Naive thymus-derived CD4-positive, alpha-beta T cell (primary cell): ENCODE measurements around the gene PTX4. TPM values are rescaled to one million over a fixed set of nuclear protein-coding genes. Genes with fewer than 3 reads are reported as not detected.

Experiments
- ATAC-seq: fragments of 150-1000 bp; cut with Tn5 transposase; 2 replicates; pipeline ENCODE4 v1.10.0; 2021; ENCODE audit warnings: mild to moderate bottlenecking, moderate library complexity
- CTCF ChIA-PET: fragments of 350-600 bp; sonication (Branson Sonifier 250); formaldehyde crosslinking; loops from one replicate; lab custom pipeline; 2021; ENCODE audit warnings: antibody characterized with exemption; lab: Charles Lee
- POLR2A ChIA-PET: fragments of 350-600 bp; sonication (Branson Sonifier 250); formaldehyde crosslinking; loops from one replicate; lab custom pipeline; 2021; ENCODE audit warnings: antibody characterized with exemption, inconsistent platforms; lab: Charles Lee
- DNase-seq, 9 donors: peaks; one replicate each; pipeline versions ENCODE4 v3.0.0 to v3.0.0-alpha.2; 2020 to 2022; ENCODE audit warnings: mixed read lengths in 1 of 9
- H3K27ac ChIP-seq: one replicate; pipeline ENCODE4 v1.7.0; 2013; ENCODE audit warnings: mild to moderate bottlenecking, low read depth, low read length, moderate library complexity
- H3K27me3 ChIP-seq, 2 donors: one replicate each; pipeline ENCODE4 v1.7.0; 2013; ENCODE audit warnings: low read length in 2 of 2, mild to moderate bottlenecking in 2 of 2, moderate library complexity in 2 of 2; ENCODE audit not compliant: control insufficient read depth in 2 of 2, insufficient read depth in 2 of 2
- H3K36me3 ChIP-seq, 3 experiments: 1 replicate in 2 of 3; 2 replicates in 1 of 3; pipeline ENCODE4 v1.7.0; 2013; ENCODE audit warnings: low read length in 3 of 3, mild to moderate bottlenecking in 3 of 3, moderate library complexity in 1 of 3; ENCODE audit not compliant: insufficient read depth in 3 of 3, control insufficient read depth in 2 of 3
- H3K4me1 ChIP-seq, 2 donors: one replicate each; pipeline ENCODE4 v1.7.0; 2013; ENCODE audit warnings: low read length in 2 of 2, mild to moderate bottlenecking in 2 of 2, moderate library complexity in 1 of 2; ENCODE audit not compliant: control insufficient read depth in 2 of 2, insufficient read depth in 2 of 2
- H3K4me3 ChIP-seq: 2 replicates; pipeline ENCODE4 v1.7.0; 2013; ENCODE audit warnings: mild to moderate bottlenecking, low read length
- H3K9me3 ChIP-seq, 3 experiments: 1 replicate in 2 of 3; 2 replicates in 1 of 3; pipeline ENCODE4 v1.7.0; 2013; ENCODE audit warnings: low read length in 3 of 3; ENCODE audit not compliant: control insufficient read depth in 2 of 3
- H3K27ac Mint-ChIP-seq, 9 donors: one replicate each; pipeline ENCODE4 v1.8.0; 2020 to 2022; ENCODE audit warnings: mixed read lengths in 9 of 9, mild to moderate bottlenecking in 8 of 9, moderate library complexity in 5 of 9, inconsistent platforms in 2 of 9
- H3K27me3 Mint-ChIP-seq, 5 donors: one replicate each; pipeline ENCODE4 v1.8.0; 2021 to 2022; ENCODE audit warnings: mixed read lengths in 5 of 5, mild to moderate bottlenecking in 1 of 5
- H3K36me3 Mint-ChIP-seq, 5 donors: one replicate each; pipeline ENCODE4 v1.8.0; 2020 to 2022; ENCODE audit warnings: mixed read lengths in 5 of 5, mild to moderate bottlenecking in 3 of 5, inconsistent platforms in 1 of 5
- H3K4me1 Mint-ChIP-seq, 7 donors: one replicate each; pipeline ENCODE4 v1.8.0; 2020 to 2022; ENCODE audit warnings: mixed read lengths in 7 of 7, mild to moderate bottlenecking in 3 of 7, inconsistent platforms in 1 of 7
- H3K4me3 Mint-ChIP-seq, 10 donors: one replicate each; pipeline ENCODE4 v1.8.0; 2020 to 2022; ENCODE audit warnings: mild to moderate bottlenecking in 10 of 10, mixed read lengths in 10 of 10, moderate library complexity in 6 of 10, inconsistent platforms in 2 of 10
- H3K9me3 Mint-ChIP-seq, 11 donors: one replicate each; pipeline ENCODE4 v1.8.0; 2020 to 2022; ENCODE audit warnings: mixed read lengths in 11 of 11, mild to moderate bottlenecking in 4 of 11, inconsistent platforms in 1 of 11, moderate library complexity in 1 of 11
- intact Hi-C, 2 donors: fragments of 100-400 bp; cut with micrococcal nuclease; formaldehyde crosslinking; loops; one replicate each; pipeline ENCODE4 v1.15.1; 2023
- polyA plus RNA-seq, 2 donors: library from polyadenylated mRNA; unstranded; fragments of 300-500 nt; fragmentation: Illumina TruSeq; gene quantifications; one replicate each; pipeline ENCODE4 v1.2.3, GENCODE V29; 2021
- total RNA-seq, 6 experiments: library from RNA in 5 of 6; stranded (reverse) in 5 of 6; gene quantifications; 1 replicate in 5 of 6; 2 replicates in 1 of 6; pipeline ENCODE4 v1.2.3 and lab custom pipeline; 2021 to 2026

PTX4 gene
- total and polyA plus RNA-seq, 7 experiments from 2014 or later, result 0.24 to 0.64 TPM; not detected in 5

DNA sequence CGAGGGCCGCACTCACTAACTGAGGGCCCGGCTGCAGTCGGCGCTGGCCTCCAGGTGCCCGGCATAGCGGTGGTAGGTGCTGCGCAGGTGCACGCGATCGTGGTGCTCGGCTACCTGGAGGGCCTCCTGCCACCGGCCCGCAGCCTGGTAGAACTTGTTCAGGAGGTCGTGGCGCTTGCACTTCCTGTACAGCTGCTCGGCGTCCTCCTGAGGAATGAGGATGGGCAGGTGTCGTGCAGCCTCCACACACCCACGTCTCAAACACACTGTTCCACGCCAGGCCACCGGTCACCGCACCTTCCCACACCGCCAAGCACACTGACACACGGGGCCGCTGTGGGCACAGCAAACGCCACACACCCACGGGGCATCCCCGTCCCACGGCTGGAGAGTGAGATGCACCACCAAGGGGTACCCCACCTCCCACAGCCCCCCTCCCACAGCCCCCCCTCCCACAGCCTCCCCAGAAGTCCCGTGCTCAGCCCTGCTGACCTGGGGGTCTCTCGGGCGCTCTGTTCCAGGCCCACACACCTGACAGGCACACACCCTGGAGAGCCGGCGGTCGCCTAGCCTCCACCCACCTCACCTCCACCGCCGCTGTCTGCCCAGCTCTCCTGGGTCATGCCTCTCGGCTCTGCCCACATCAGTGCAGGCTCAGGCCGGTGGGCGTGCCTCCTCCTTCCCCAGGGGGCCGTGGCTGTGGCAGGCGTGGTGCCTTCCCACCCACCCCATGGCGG lies 37.3 kb upstream of the PTX4 start:
- H3K36me3 Mint-ChIP-seq, result peaks cover 0 to 8% (median 0%) of the 10 kb centered on the region in 5 donors
- Histone ChIP-seq H3K9me3 (no peaks in the 10 kb centered on the region), H3K36me3 (peaks cover 0 to 4% (median 0%) of the 10 kb centered on the region in 3 experiments), H3K4me3 (peak overlapping the region; percentile 24), H3K4me1 (peaks cover 10 to 33% of the 10 kb centered on the region in 2 donors), H3K27ac (peak overlapping the region; percentile 71), H3K27me3 (no peaks in the 10 kb centered on the region)
- intact Hi-C loops, result loop anchor here in 1 of 2 donors (1.0 to 10.0 kb wide), 5 partner anchors 9 to 399 kb away; partner anchors contain the start of gene JPT2
- DNase-seq (peak in 3 of 9 donors; percentile 25 to 31 (median 30)), ATAC-seq (peak; percentile 48)
- H3K4me1 Mint-ChIP-seq, result peaks cover 12 to 47% (median 29%) of the 10 kb centered on the region in 7 donors
- peak overlapping the region; percentile 60 to 85 (median 78) for H3K4me3 Mint-ChIP-seq
- H3K9me3 Mint-ChIP-seq, result no peaks in the 10 kb centered on the region
- H3K27ac Mint-ChIP-seq, result peak overlapping the region; percentile 55 to 94 (median 88)
- ChIA-PET CTCF (interaction anchor here (0.5 to 0.9 kb wide), 5 partner anchors 13 to 959 kb away, joined by 3 to 4 read pairs (median 3); partner anchors contain the start of gene NHLRC4), POLR2A (interaction anchor here (0.6 to 3.0 kb wide), 9 partner anchors 8 to 437 kb away, joined by 3 to 15 read pairs (median 4); partner anchors contain the start of genes JPT2, TELO2 and TMEM204)
- H3K27me3 Mint-ChIP-seq, result no peaks in the 10 kb centered on the region

DNA sequence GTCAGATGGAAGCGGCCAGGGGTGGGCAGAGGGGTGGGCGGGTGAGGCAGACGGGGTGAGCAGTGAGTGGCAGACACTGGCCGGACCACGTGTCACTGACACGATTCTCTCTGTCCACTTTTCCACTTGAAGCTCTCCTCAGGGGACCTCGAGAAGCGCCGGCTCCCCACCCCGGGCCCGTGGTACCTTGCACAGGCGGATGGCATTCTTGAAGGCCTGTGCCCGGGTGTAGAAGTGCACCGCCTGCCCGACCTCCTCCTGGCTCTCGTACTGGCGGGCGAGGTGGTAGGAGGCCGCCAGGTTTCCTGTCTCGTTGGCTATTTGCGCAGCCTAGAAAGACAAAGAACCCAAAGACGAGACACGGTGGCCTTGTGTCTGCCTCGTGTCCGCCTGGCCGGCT lies 35.6 kb upstream of the PTX4 start:
- ATAC-seq (no peak), DNase-seq (no peak)
- intact Hi-C loops, result loop anchor here in 1 of 2 donors (10.0 kb wide), 1 partner anchor 400 kb away; no protein-coding TSS in a partner anchor
- Mint-ChIP-seq H3K4me1 (peaks cover 7 to 34% (median 22%) of the 10 kb centered on the region in 7 donors), H3K4me3 (no peak overlapping the region), H3K27me3 (no peaks in the 10 kb centered on the region), H3K36me3 (peaks cover 0 to 8% (median 0%) of the 10 kb centered on the region in 5 donors), H3K9me3 (no peaks in the 10 kb centered on the region), H3K27ac (peak overlapping the region in 1 of 9 donors; percentile 65)
- H3K4me3 ChIP-seq, result no peak overlapping the region
- H3K4me1 ChIP-seq, result peaks cover 10 to 33% of the 10 kb centered on the region in 2 donors
- no peaks in the 10 kb centered on the region for H3K9me3 ChIP-seq
- H3K36me3 ChIP-seq, result peaks cover 0 to 19% (median 0%) of the 10 kb centered on the region in 3 experiments
- ChIA-PET POLR2A (interaction anchor here (0.6 kb wide), 1 partner anchor 20 kb away, joined by 3 read pairs; no protein-coding TSS in a partner anchor), CTCF (interaction anchor here (0.9 kb wide), 1 partner anchor 8 kb away, joined by 5 read pairs; no protein-coding TSS in a partner anchor)
- H3K27ac ChIP-seq, result no peak overlapping the region
- no peaks in the 10 kb centered on the region for H3K27me3 ChIP-seq

GRCh38 chr16:1523581-1524245 lies 35.0 kb upstream of the PTX4 start:
- no peak for DNase-seq
- Mint-ChIP-seq H3K27ac (peak overlapping the region in 1 of 9 donors; percentile 65), H3K36me3 (peaks cover 0 to 11% (median 0%) of the 10 kb centered on the region in 5 donors), H3K9me3 (no peaks in the 10 kb centered on the region), H3K4me1 (peaks cover 5 to 30% (median 20%) of the 10 kb centered on the region in 7 donors), H3K4me3 (no peak overlapping the region), H3K27me3 (no peaks in the 10 kb centered on the region)
- H3K9me3 ChIP-seq, result no peaks in the 10 kb centered on the region
- H3K36me3 ChIP-seq, result peaks cover 0 to 22% (median 0%) of the 10 kb centered on the region in 3 experiments
- H3K27me3 ChIP-seq, result no peaks in the 10 kb centered on the region
- POLR2A ChIA-PET, result interaction anchor here (0.7 to 2.3 kb wide), 5 partner anchors 9 to 31 kb away, joined by 3 to 8 read pairs (median 7); partner anchors contain the start of genes TELO2 and TMEM204
- CTCF ChIA-PET, result interaction anchor here (0.6 to 1.0 kb wide), 3 partner anchors 9 to 95 kb away, joined by 3 to 5 read pairs (median 3); partner anchors contain the start of gene TMEM204
- peaks cover 10 to 33% of the 10 kb centered on the region in 2 donors for H3K4me1 ChIP-seq
- H3K4me3 ChIP-seq, result no peak overlapping the region
- no peak for ATAC-seq
- intact Hi-C loops, result loop anchor here in 1 of 2 donors (10.0 kb wide), 1 partner anchor 401 kb away; no protein-coding TSS in a partner anchor
- H3K27ac ChIP-seq, result no peak overlapping the region

DNA sequence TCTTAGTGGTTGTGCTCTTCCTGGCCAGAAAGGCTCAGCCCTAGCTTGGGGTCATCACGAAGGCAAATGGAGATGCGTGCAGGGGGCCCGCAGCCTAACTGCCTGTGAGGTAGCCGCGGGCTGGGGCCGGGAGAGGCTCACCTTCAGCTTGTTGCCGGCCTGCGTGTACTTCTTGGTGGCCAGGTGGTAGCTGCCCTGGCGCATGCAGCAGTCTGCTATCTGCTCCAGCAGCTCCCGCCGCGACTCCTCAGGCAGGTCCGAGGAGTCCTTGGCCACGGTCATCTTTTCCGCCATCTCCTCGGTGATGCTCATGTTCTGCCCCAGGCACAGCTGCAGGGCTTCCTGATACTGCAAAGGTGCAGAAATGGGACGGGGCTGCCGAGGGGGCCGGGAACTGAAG lies 31.7 kb upstream of the PTX4 start:
- no peak overlapping the region for H3K27ac Mint-ChIP-seq
- Histone ChIP-seq H3K36me3 (peaks cover 0 to 27% (median 0%) of the 10 kb centered on the region in 3 experiments), H3K4me1 (peaks cover 0 to 5% of the 10 kb centered on the region in 2 donors), H3K4me3 (no peak overlapping the region), H3K9me3 (no peaks in the 10 kb centered on the region), H3K27me3 (no peaks in the 10 kb centered on the region), H3K27ac (no peak overlapping the region)
- ATAC-seq, result no peak
- POLR2A ChIA-PET, result no interaction called here
- H3K4me1 Mint-ChIP-seq, result peaks cover 0 to 4% (median 1%) of the 10 kb centered on the region in 7 donors
- H3K36me3 Mint-ChIP-seq, result peaks cover 0 to 14% (median 0%) of the 10 kb centered on the region in 5 donors
- CTCF ChIA-PET, result no interaction called here
- intact Hi-C loops, result loop anchor here in 1 of 2 donors (10.0 kb wide), 1 partner anchor 404 kb away; no protein-coding TSS in a partner anchor
- H3K27me3 Mint-ChIP-seq, result no peaks in the 10 kb centered on the region
- no peak overlapping the region for H3K4me3 Mint-ChIP-seq
- no peaks in the 10 kb centered on the region for H3K9me3 Mint-ChIP-seq
- no peak for DNase-seq

- intact Hi-C loops, result loop anchor here in 1 of 2 donors (10.0 kb wide), 1 partner anchor 405 kb away; no protein-coding TSS in a partner anchor
- ATAC-seq, result no peak
- no peaks in the 10 kb centered on the region for H3K4me1 ChIP-seq
- no peak overlapping the region for H3K4me3 ChIP-seq
- Mint-ChIP-seq H3K27ac (no peak overlapping the region), H3K9me3 (peaks cover 0 to 3% (median 2%) of the 10 kb centered on the region in 11 donors), H3K4me3 (no peak overlapping the region), H3K27me3 (no peaks in the 10 kb centered on the region), H3K4me1 (no peaks in the 10 kb centered on the region), H3K36me3 (peaks cover 0 to 18% (median 2%) of the 10 kb centered on the region in 5 donors)
- no peaks in the 10 kb centered on the region for H3K9me3 ChIP-seq
- no peak for DNase-seq
- CTCF ChIA-PET, result no interaction called here
- peaks cover 0 to 27% (median 0%) of the 10 kb centered on the region in 3 experiments for H3K36me3 ChIP-seq
- no peaks in the 10 kb centered on the region for H3K27me3 ChIP-seq
- POLR2A ChIA-PET, result no interaction called here
- H3K27ac ChIP-seq, result no peak overlapping the region
These were observed 31.1 kb upstream of the PTX4 start for GRCh38 chr16:1519831-1520230.

GRCh38 chr16:1518626-1519135 lies 29.9 kb upstream of the PTX4 start:
- H3K27ac ChIP-seq, result no peak overlapping the region
- DNase-seq, result no peak
- H3K9me3 ChIP-seq, result peaks cover 0 to 4% (median 0%) of the 10 kb centered on the region in 3 experiments
- peaks cover 0 to 9% (median 3%) of the 10 kb centered on the region in 11 donors for H3K9me3 Mint-ChIP-seq
- no peak overlapping the region for H3K27ac Mint-ChIP-seq
- ChIA-PET CTCF (no interaction called here), POLR2A (no interaction called here)
- H3K4me3 Mint-ChIP-seq, result no peak overlapping the region
- no peaks in the 10 kb centered on the region for H3K27me3 ChIP-seq
- no peaks in the 10 kb centered on the region for H3K27me3 Mint-ChIP-seq
- intact Hi-C loops, result no loop called here
- H3K4me1 Mint-ChIP-seq, result no peaks in the 10 kb centered on the region
- H3K4me3 ChIP-seq, result no peak overlapping the region
- H3K4me1 ChIP-seq, result no peaks in the 10 kb centered on the region
- peaks cover 0 to 23% (median 0%) of the 10 kb centered on the region in 3 experiments for H3K36me3 ChIP-seq
- ATAC-seq, result no peak
- peaks cover 0 to 19% (median 7%) of the 10 kb centered on the region in 5 donors for H3K36me3 Mint-ChIP-seq
